Lower leg skin (tissue), 3 donors: Measurements from ENCODE around the gene IFNL1.

Experiments used
- POLR2A ChIP-seq, 2 donors: fragments of 450-650 bp; IDR thresholded peaks; one replicate each; pipeline ENCODE4 v1.6.1; 2016 to 2017; ENCODE audit warnings: antibody characterized with exemption in 2 of 2, mild to moderate bottlenecking in 1 of 2, moderate library complexity in 1 of 2
- TF ChIP-seq, protein P1 (sequence below), 3 donors: fragments of 450-650 bp; IDR thresholded peaks; one replicate each; pipeline ENCODE4 v1.5.1; 2016; ENCODE audit warnings: antibody characterized with exemption in 3 of 3, mild to moderate bottlenecking in 3 of 3, moderate library complexity in 2 of 3

DNA sequence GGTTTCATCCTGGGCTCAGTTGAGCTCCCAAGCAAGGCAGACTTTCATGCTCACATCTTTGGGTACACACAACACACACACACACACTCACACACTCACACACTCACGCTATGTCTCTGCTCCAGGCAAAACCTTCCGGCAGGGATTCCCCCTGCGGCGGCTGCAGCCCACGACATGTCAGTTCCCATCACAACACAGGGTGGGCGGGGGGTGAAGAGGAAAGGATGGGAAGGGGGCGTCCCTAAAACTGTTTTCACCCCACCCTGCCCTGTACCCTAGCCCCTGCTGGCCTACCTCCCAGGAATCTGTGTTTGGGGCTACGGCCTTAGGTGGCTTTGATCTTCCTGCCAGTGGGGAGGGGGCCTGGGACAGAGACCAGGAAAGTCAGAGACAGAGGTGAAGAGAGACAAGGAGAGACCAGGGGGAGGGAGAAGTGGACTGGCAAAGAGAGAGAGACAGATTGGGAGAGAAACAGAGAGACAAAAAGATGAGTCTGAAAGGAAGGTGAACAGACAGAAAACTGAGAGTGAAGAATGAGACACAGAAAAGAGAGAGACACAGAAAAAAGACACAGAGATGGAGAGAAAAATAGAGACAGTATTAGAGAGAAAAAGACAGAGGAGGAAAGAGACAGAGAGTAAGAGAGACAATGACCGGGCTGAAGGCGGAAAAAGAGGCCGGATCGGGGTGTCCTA lies 20.6 kb downstream of the IFNL1 start:
- TF ChIP-seq, protein P1, sequence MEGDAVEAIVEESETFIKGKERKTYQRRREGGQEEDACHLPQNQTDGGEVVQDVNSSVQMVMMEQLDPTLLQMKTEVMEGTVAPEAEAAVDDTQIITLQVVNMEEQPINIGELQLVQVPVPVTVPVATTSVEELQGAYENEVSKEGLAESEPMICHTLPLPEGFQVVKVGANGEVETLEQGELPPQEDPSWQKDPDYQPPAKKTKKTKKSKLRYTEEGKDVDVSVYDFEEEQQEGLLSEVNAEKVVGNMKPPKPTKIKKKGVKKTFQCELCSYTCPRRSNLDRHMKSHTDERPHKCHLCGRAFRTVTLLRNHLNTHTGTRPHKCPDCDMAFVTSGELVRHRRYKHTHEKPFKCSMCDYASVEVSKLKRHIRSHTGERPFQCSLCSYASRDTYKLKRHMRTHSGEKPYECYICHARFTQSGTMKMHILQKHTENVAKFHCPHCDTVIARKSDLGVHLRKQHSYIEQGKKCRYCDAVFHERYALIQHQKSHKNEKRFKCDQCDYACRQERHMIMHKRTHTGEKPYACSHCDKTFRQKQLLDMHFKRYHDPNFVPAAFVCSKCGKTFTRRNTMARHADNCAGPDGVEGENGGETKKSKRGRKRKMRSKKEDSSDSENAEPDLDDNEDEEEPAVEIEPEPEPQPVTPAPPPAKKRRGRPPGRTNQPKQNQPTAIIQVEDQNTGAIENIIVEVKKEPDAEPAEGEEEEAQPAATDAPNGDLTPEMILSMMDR (IDR thresholded peaks at IDR 0.05), result no peak
- no peak for TF ChIP-seq POLR2A (IDR thresholded peaks at IDR 0.05)
